Stimulated activated CD8-positive, alpha-beta memory T cell treated with anti-CD3 and anti-CD28 coated beads, Interleukin-7, amount 100 ng/mL, for 48 hours (primary cell): ENCODE measurements around the gene ATXN1L.
A peak's percentile ranks its signal among the peaks of the same experiment; 100 is the strongest.
"Not testable (repeated sequence)": the region's sequence is repeated elsewhere in the genome, so short reads cannot be mapped to it uniquely, and the experiment has no call there.

Experiments
- DNase-seq, 2 donors: peaks; one replicate each; pipeline ENCODE4 v3.0.0-alpha.2; 2020; ENCODE audit warnings: low read depth in 1 of 2; ENCODE audit errors: extremely low read depth in 1 of 2

ATXN1L gene

DNA sequence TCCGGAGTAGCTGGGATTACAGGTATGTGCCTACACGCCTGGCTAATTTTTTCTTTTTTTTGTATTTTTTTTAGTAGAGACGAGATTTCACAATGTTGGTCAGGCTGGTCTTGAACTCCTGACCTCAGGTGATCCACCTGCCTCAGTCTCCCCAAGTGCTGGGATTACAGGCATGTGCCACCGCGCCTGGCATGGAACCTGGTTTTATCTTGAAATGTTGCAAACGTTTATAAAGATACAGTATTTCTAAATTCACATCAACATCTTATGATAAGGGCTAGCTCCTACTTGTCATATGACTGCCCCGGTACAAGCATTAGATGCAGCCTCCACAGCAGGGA, 48.1 kb downstream of the ATXN1L start:
- DNase-seq = no peak

DNA sequence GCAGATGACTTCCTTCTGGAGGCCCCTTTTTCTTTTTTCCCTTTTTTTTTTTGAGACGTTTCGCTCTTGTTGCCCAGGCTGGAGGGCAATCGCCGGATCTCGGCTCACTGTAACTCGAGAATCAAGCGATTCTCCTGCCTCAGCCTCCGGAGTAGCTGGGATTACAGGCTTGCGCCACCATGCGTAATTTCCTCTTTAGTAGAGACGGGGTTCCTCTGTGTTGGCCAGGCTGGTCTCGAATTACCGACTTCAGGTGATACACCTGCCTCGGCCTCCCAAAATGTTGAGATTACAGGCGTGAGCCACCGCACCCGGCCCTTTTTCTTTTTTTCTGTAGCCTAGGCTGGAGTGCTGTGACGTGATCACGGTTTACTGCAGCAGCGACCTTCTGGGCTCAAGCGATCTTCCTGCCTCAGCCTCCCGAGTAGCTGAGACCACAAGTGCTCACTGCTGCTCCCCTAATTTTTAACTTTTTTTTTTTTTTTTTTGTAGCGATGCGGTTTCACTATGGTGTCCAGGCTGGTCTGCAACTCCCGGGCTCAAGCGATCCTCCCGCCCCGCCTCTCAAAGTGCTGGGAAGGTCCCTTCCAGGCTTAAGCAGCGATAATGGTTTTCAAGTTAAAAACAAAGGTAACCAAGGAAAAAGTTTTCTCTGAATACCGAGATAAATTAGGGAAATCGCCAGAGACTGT, 48.6 kb downstream of the ATXN1L start:
- no peak for DNase-seq

DNA sequence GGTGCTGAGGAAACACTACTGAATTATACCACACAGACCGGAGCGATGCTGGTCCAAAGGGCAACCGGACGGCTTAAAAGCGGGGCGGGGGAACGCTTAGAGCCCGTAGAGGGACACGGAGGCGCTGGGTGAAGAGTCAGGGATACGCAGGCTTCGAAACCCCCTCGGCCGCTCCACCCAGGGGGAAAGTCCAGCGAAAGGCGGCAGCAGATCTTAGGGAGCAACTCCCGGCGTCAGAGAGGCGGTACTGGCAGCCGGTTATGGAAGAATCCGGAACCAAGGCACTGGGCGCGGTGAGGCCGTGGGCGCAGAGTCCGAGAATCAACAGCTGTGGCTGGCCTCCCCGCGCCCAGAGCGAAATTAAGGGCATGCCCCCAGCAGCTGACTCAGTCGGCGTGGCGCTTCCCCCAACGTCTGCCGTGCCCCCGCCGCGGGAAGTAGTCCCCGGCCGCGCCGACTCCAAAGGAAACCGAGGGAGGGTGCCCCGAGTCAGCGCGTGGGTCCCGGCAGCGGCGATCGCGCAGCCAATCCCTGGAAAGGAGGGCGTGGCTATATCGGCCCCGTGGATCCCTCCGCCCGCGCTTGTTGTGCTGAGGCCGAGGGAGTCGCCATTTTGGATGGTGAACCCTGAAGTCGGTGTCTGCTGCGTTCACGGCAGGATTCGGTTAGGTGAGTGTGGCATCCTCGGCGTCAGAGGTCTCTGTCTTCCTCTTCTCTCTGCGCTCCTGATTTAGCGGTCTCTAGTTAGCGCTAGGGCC, 49.3 kb downstream of the ATXN1L start, which contains the start of gene IST1:
Gene IST1 (plus strand): TSS at position 611 of the 758 bp plus-strand sequence. CDS start 20,110 bp downstream, outside the sequence.
- peak; percentile 97 for DNase-seq

DNA sequence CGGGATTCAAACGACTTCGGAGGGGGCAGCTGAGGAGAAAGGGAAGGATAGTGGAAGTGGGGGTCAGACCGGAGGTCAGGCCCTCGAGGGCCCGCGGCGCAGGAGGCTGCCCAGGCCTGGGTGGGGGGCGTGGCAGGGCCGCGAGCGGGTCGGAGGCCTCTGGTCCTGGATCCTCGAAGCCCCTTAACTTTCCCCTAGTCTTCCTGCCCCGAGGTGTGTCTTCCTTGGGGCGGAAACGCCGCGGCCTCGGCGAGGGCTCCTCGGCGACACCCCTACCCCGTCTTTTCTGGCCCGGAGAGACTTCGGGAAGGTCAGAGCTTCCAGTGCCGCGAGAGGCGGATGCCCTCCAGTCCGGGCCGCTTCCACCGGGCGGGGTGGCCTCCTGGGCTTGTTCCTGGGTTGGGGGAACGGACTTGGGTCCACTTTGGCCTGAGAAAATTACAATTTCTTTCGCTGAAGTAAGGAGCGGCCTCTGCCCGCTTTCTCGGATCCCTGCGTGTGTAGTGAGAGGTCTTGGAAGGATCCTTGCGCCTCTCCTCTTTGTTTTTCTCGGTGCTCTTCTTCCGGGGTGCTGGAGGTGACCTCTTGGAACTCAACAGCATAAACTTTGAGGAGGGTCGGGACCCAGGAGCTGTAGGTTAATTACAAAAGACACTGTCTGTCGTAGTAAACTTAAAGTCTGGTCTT, 50.0 kb downstream of the ATXN1L start:
- DNase-seq = peak in 1 of 2 donors; percentile 27

DNA sequence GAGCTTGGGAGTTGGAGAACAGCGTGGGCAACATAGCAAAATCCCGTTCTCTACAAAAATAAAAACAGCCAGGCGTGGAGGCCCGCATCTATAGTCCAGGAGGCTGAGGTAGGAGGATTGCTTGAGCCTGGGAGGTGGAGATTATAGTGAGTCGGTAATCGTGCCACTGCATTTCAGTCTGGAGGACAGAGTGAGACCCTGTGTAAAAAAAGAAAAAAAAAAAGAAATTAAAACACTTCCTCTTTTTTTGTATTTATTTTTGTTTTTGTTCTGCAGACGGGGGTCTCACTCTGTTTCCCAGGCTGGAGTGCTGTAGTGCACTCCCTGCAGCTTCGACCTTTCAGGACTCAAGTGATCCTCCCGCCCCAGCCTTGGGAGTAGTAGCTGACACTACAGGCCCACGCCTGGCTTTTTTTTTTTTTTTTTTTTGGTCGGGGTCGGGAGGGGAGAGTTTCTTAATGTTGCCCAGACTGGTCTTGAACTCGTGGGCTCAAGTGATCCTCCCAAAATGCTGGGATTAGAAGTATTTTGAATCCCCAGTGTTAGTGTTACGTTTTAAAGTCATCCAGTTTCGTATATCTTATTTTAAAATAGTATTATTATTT, 51.1 kb downstream of the ATXN1L start:
- no peak for DNase-seq

DNA sequence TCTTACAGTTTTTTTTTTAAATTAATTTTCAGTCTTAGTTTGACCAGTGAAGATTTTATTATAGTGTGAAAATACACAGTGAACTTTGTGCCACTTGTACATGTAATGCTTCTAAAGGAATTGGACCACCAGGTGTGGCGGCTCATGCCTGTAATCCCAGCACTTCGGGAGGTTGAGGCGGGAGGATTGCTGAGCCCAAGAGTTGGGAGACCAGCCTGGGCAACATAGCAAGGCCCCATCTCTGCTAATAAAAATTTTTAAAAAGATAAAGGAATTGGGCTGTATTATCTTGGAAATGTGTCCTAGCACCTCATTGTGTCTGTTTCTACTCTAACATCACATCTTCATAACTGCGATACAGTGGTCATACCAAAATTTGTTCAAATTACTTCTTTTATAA, 53.4 kb downstream of the ATXN1L start:
- no peak for DNase-seq

DNA sequence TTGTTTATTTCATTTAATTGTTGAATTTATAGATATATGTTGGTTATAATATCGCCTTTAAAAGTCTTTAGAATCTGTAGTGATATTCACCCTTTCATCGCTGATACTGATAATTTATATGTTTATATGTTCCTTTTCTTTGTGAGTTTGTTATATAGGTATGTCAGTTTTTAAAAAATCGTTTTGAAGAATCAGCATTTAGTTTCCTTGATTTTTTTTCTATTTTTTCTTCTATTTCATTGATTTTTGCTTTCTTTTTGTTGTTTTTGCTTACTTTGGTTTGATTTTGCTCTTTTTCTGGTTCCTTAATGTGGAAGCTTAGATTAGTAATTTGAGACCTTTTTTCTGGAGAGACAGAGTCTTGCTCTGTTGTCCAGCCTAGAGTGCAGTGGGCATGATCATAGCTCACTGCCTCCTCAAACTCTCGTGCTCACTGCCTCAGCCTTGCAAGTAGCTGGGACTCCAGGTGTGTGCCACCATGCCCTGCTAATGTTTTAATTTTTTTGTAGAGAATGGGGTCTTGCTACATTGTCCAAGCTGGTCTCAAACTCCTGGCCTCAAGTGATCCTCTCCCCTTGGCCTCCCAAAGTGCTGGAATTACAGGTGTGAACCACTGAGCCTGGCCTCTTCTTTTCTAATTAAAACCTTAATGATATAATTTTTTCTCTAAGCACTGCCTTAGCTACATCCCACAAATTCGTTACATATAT, 57.0 kb downstream of the ATXN1L start:
- DNase-seq = no peak

DNA sequence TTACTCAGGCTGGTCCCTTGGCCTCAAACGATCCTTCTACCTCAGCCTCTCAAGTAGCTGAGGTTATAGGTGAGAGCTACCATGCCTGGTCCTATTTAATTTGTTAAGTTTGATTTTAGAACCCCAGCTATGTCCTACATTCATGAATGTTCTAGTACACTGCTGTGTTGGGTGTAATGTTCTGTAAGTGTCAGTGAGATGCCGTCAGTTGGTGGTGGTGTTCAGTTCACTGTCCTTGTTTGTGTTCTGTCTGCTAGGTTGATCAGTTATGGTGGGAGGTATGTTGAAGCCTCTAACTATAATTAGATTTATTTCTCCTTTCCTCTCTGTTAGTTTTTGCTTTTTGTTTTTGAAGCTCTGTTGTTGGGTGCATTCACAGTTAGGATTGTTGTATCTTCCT, 57.8 kb downstream of the ATXN1L start:
- DNase-seq = no peak

DNA sequence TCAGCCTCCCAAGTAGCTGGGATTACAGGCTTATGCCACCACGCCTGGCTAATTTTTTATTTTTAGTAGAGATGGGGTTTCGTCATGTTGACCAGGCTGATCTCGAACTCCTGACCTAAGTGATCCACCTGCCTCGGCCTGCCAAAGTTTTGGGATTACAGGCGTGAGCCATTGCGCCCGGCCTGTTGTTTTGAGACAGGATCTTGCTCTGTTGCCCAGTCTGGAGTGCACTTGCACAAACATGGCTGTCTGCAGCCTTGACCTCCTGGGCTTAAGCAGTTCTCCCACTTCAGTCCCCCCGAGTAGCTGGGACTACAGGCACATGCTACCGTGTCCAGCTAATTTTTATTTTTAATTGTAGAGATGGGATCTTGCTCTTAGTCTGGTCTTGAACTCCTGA, 58.5 kb downstream of the ATXN1L start:
- no peak for DNase-seq

DNA sequence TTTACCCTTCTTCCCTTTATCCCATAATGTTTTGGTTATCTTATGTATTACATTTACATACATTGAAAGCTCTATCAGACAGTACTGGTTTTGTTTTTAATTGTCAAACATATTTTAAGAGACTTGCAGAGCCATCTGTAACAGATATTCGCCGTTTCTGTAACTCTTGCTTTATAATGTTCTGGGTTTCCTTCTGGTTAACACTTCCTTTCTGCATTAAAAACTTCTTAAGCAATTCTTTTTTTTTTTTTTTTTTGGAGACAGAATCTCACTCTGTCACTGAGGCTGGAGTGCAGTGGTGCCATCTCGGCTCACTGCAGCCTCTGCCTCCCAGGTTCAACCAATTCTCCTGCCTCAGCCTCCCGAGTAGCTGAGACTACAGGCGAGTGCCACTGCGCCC, 60.0 kb downstream of the ATXN1L start:
- DNase-seq = not testable (repeated sequence)
